BLaER1 (cell line): Measurements from ENCODE around the gene FBXL20.
A peak's percentile ranks its signal among the peaks of the same experiment; 100 is the strongest.

Source experiments
- H3K27ac ChIP-seq: shearing (Covaris generic); formaldehyde crosslinking; 2 replicates; pipeline ENCODE4 v1.8.1; 2022
- H3K27me3 ChIP-seq: shearing (Covaris generic); formaldehyde crosslinking; 2 replicates; pipeline ENCODE4 v1.8.1; 2022
- H3K36me3 ChIP-seq: shearing (Covaris generic); formaldehyde crosslinking; 2 replicates; pipeline ENCODE4 v1.8.1; 2022
- H3K4me1 ChIP-seq: shearing (Covaris generic); formaldehyde crosslinking; 2 replicates; pipeline ENCODE4 v1.8.1; 2022
- H3K4me2 ChIP-seq: shearing (Covaris generic); formaldehyde crosslinking; 2 replicates; pipeline ENCODE4 v1.8.1; 2022
- H3K4me3 ChIP-seq: shearing (Covaris generic); formaldehyde crosslinking; 2 replicates; pipeline ENCODE4 v1.8.1; 2022
- H3K9ac ChIP-seq: shearing (Covaris generic); formaldehyde crosslinking; 2 replicates; pipeline ENCODE4 v1.8.1; 2022
- H3K9me3 ChIP-seq: shearing (Covaris generic); formaldehyde crosslinking; 2 replicates; pipeline ENCODE4 v1.8.1; 2022
- H4K20me1 ChIP-seq: shearing (Covaris generic); formaldehyde crosslinking; 2 replicates; pipeline ENCODE4 v1.8.1; 2022
- Cebpa-rat ChIP-seq: shearing (Covaris generic); IDR thresholded peaks from 2 replicates; pipeline ENCODE4 v1.8.1; 2022

FBXL20 gene

DNA sequence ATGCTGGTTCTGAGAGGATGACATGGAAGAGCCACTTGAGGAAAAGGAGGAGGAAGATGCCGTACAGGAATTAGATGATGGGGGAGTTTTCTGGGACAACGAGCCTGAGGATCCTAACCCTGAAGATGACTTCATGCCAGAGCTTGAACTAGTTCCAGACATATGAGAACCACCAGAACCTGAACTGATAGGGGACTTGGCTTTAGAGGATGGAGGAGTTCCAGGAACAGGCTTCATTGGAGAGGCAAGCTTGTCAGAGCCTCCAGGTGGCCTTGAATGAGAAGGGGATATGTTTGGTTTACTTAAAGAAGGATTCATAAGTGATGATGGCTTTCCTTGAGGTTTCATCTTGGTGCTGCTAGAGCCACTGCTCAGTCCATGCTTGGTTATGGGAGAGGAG, 6.9 kb upstream of the FBXL20 start:
- no peaks in the 10 kb centered on the region for H3K27me3 ChIP-seq
- no peaks in the 10 kb centered on the region for H3K9me3 ChIP-seq
- no peaks in the 10 kb centered on the region for H3K4me1 ChIP-seq
- peaks cover 83% of the 10 kb centered on the region for H3K36me3 ChIP-seq
- no peak for TF ChIP-seq Cebpa-rat
- H4K20me1 ChIP-seq, result peaks cover 56% of the 10 kb centered on the region
- H3K27ac ChIP-seq, result no peak overlapping the region
- H3K4me2 ChIP-seq, result no peak overlapping the region
- H3K9ac ChIP-seq, result no peak overlapping the region
- H3K4me3 ChIP-seq, result no peak overlapping the region

- Histone ChIP-seq H4K20me1 (peaks cover 64% of the 10 kb centered on the region), H3K4me1 (0 out of 2 replicates have a peak, but pooled peaks cover 7% of the 10 kb centered on the region), H3K36me3 (peaks cover 71% of the 10 kb centered on the region), H3K27ac (no peak overlapping the region), H3K9ac (no peak overlapping the region), H3K4me2 (no peak overlapping the region), H3K27me3 (no peaks in the 10 kb centered on the region), H3K4me3 (no peak overlapping the region), H3K9me3 (no peaks in the 10 kb centered on the region)
- no peak for TF ChIP-seq Cebpa-rat
These were observed 5.5 kb upstream of the FBXL20 start for GRCh38 chr17:39406951-39407350.

- no peak for TF ChIP-seq Cebpa-rat
- Histone ChIP-seq H3K36me3 (peaks cover 56% of the 10 kb centered on the region), H3K4me1 (peaks cover 12% of the 10 kb centered on the region), H3K4me2 (no peak overlapping the region), H3K27ac (no peak overlapping the region), H3K4me3 (no peak overlapping the region), H3K9ac (no peak overlapping the region), H4K20me1 (peaks cover 65% of the 10 kb centered on the region), H3K9me3 (no peaks in the 10 kb centered on the region), H3K27me3 (no peaks in the 10 kb centered on the region)
These were observed 4.0 kb upstream of the FBXL20 start for GRCh38 chr17:39405436-39405835.

DNA sequence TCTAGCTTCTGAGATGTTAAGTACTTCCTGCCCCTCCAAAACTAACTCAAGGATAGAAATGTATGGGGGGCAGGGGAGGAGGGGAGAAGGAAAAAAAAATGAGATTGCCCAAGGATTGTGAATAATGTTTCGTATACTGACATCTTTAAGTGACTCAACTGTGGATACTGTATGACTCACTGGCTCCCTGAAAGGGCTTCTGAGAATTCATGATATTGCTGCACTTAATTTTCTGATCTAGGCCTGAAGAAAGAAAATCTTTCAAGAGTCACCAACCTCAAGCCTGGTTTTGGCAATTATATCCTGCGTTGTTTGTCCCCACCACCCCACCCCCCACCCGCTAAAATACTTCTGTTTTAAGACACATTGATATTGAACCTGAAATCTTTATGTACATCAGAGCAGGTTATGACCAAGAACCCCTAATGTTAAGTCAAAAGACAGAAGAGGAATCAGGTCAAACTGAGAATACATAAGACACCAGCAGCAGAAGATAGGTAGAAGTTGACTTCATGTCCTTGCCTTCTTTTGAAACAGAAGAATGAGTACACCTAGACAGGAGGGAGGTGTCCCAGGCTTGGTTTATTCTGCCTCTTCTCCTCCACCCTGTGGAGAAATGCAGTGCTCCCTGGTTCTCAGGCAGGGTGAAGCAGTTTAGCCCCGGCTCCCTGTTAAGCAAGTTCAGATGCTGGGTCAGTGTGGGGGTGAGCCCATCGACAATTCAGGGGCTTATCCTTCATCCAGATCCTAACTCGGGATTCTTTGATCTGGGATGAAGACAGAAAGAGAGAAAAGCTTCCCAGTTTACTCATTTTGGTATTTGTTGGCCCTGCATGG, 3.3 kb upstream of the FBXL20 start:
- Histone ChIP-seq H3K4me1 (peaks cover 19% of the 10 kb centered on the region), H3K27ac (no peak overlapping the region), H3K27me3 (no peaks in the 10 kb centered on the region), H3K4me3 (no peak overlapping the region), H3K4me2 (no peak overlapping the region), H3K9ac (no peak overlapping the region), H3K9me3 (no peaks in the 10 kb centered on the region), H4K20me1 (peaks cover 65% of the 10 kb centered on the region), H3K36me3 (peaks cover 49% of the 10 kb centered on the region)
- TF ChIP-seq Cebpa-rat, result no peak

GRCh38 chr17:39402890-39403605, 1.6 kb upstream of the FBXL20 start:
- Histone ChIP-seq H3K27me3 (no peaks in the 10 kb centered on the region), H3K27ac (no peak overlapping the region), H4K20me1 (peaks cover 75% of the 10 kb centered on the region), H3K36me3 (peaks cover 32% of the 10 kb centered on the region), H3K4me1 (peaks cover 21% of the 10 kb centered on the region), H3K4me2 (peak overlapping the region; percentile 83), H3K9ac (no peak overlapping the region), H3K9me3 (no peaks in the 10 kb centered on the region), H3K4me3 (peak overlapping the region; percentile 94; the same call in 1 of the 2 replicates)
- TF ChIP-seq Cebpa-rat, result no peak

GRCh38 chr17:39402244-39402889, 941 bp upstream of the FBXL20 start:
- H3K27me3 ChIP-seq, result no peaks in the 10 kb centered on the region
- no peaks in the 10 kb centered on the region for H3K9me3 ChIP-seq
- peaks cover 80% of the 10 kb centered on the region for H4K20me1 ChIP-seq
- peak overlapping the region; percentile 94 for H3K9ac ChIP-seq
- H3K27ac ChIP-seq, result peak overlapping the region; percentile 81
- TF ChIP-seq Cebpa-rat, result no peak
- H3K4me1 ChIP-seq, result peaks cover 21% of the 10 kb centered on the region
- peak overlapping the region; percentile 83 for H3K4me2 ChIP-seq
- peak overlapping the region; percentile 94 for H3K4me3 ChIP-seq
- peaks cover 25% of the 10 kb centered on the region for H3K36me3 ChIP-seq

DNA sequence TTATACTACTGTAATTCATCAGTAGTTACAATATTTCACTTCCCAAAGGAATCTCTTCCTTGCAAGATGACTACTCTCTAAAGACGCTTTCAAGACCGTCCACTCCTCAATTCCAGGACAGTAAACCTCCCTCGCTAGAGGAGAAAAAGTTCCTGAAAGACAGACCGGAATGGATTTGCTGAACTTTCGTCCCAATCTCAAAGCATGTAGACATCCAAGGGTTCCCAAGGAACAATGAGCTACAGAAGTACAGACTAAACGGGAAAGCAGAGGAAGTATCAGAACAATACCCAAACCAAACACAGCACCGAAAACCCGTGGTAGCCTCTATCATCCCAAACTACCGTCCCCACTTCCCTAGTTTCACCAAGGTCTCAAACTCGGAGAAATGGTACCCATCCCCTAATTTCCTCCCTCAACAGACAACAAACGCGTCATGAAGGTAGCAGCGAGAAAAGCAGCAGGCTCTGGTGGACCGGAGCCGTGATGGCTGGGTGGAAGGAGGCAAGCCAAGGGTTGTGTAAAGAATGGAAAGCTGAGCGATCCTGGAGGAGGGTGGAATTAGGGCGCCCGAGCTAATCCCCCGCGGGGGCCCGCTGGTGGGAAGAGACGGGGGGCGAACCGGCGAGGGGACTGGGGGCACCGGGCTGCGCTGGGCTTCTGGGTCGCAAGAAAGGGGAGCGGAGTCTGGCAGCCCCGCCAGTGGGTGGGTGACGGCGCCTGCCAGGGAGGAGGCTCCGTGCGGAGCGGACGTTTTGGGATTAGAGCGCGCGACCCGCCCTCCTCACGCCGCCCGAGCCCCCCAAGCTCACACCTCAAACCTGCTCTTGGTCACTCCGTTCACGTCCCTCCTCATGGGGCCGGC, 647 bp downstream of the FBXL20 start:
- no peaks in the 10 kb centered on the region for H3K9me3 ChIP-seq
- H3K4me3 ChIP-seq, result peak overlapping the region; percentile 94
- no peaks in the 10 kb centered on the region for H3K27me3 ChIP-seq
- peak overlapping the region; percentile 93 for H3K4me2 ChIP-seq
- H3K27ac ChIP-seq, result peak overlapping the region; percentile 81
- H3K36me3 ChIP-seq, result peaks cover 10% of the 10 kb centered on the region
- peak overlapping the region; percentile 94 for H3K9ac ChIP-seq
- no peak for TF ChIP-seq Cebpa-rat
- H4K20me1 ChIP-seq, result peaks cover 86% of the 10 kb centered on the region
- peaks cover 21% of the 10 kb centered on the region for H3K4me1 ChIP-seq

DNA sequence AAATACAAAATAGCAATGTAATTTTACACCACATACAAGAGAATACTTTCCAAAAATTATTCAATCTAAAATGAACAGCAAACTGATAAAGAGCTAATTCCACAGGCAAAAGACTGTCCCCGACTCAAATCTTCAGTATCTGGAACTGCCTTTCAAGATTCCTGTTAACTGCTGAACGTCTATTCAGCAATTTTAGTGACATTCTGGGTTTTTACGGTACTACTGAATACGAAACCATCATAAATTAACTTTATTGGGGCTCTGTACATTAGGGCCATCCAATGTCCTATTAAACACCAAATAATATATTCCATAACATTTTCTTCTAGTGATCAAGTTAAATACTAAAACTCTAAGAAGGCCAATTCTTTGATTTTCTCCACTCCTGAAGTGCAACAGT, 1.6 kb downstream of the FBXL20 start:
- TF ChIP-seq Cebpa-rat, result no peak
- no peak overlapping the region for H3K27ac ChIP-seq
- H3K4me1 ChIP-seq, result peaks cover 24% of the 10 kb centered on the region
- H3K36me3 ChIP-seq, result peaks cover under 1% of the 10 kb centered on the region
- no peak overlapping the region for H3K4me3 ChIP-seq
- peak overlapping the region; percentile 94; the same call in 1 of the 2 replicates for H3K9ac ChIP-seq
- no peaks in the 10 kb centered on the region for H3K27me3 ChIP-seq
- no peaks in the 10 kb centered on the region for H3K9me3 ChIP-seq
- H4K20me1 ChIP-seq, result peaks cover 86% of the 10 kb centered on the region
- H3K4me2 ChIP-seq, result peak overlapping the region; percentile 93

- Histone ChIP-seq H3K9ac (0 out of 2 replicates have a peak overlapping the region, but pooled peaks have one; percentile 45), H3K27ac (no peak overlapping the region), H3K4me2 (peak overlapping the region; percentile 57), H3K4me1 (peaks cover 14% of the 10 kb centered on the region), H3K4me3 (no peak overlapping the region), H3K36me3 (no peaks in the 10 kb centered on the region), H4K20me1 (peaks cover 98% of the 10 kb centered on the region), H3K9me3 (no peaks in the 10 kb centered on the region), H3K27me3 (no peaks in the 10 kb centered on the region)
- no peak for TF ChIP-seq Cebpa-rat
These were observed 7.7 kb downstream of the FBXL20 start for GRCh38 chr17:39393736-39394135.
